Smooth muscle cell (in vitro differentiated cells): ENCODE measurements around the gene SORCS2. TPM values are rescaled to one million over a fixed set of nuclear protein-coding genes. Genes with fewer than 3 reads are reported as not detected.

ENCODE experiments used
- DNase-seq: peaks from one replicate; lab custom pipeline; 2025; ENCODE audit not compliant: unreplicated experiment; lab: John Stamatoyannopoulos, UW
- H2AFZ ChIP-seq: fragments of 200-600 bp; sonication (generic); 2 replicates; pipeline ENCODE4 v1.6.0; 2016; ENCODE audit warnings: antibody characterized with exemption, low read depth, mild to moderate bottlenecking
- H3F3A ChIP-seq: fragments of 200-600 bp; sonication (generic); 2 replicates; pipeline ENCODE4 v1.6.0; 2017; ENCODE audit warnings: antibody characterized with exemption, low read depth
- H3K27ac ChIP-seq: fragments of 200-600 bp; sonication (generic); 2 replicates; pipeline ENCODE4 v1.5.1; 2016; ENCODE audit warnings: low read depth, mild to moderate bottlenecking
- H3K27me3 ChIP-seq: fragments of 200-600 bp; sonication (generic); 2 replicates; pipeline ENCODE4 v1.6.1; 2016; ENCODE audit warnings: low read depth, mild to moderate bottlenecking
- H3K36me3 ChIP-seq: fragments of 200-600 bp; sonication (generic); 2 replicates; pipeline ENCODE4 v1.5.1; 2016; ENCODE audit warnings: low read depth
- H3K4me1 ChIP-seq: fragments of 200-600 bp; sonication (generic); 2 replicates; pipeline ENCODE4 v1.5.1; 2016; ENCODE audit warnings: low read depth
- H3K4me2 ChIP-seq: fragments of 200-600 bp; sonication (generic); 2 replicates; pipeline ENCODE4 v1.6.0; 2016; ENCODE audit warnings: mild to moderate bottlenecking
- H3K4me3 ChIP-seq: fragments of 200-600 bp; sonication (generic); 2 replicates; pipeline ENCODE4 v1.5.1; 2016; ENCODE audit warnings: mild to moderate bottlenecking
- H3K79me2 ChIP-seq: fragments of 200-600 bp; sonication (generic); 2 replicates; pipeline ENCODE4 v1.6.0; 2016; ENCODE audit warnings: low read depth, mild to moderate bottlenecking
- H3K9ac ChIP-seq: fragments of 200-600 bp; sonication (generic); 2 replicates; pipeline ENCODE4 v1.6.0; 2016; ENCODE audit warnings: low read depth
- H3K9me3 ChIP-seq: fragments of 200-600 bp; sonication (generic); replicated peaks from 2 replicates; pipeline ENCODE4 v1.5.1; 2016; ENCODE audit warnings: low read depth
- H4K20me1 ChIP-seq: fragments of 200-600 bp; sonication (generic); 2 replicates; pipeline ENCODE4 v1.6.0; 2016; ENCODE audit warnings: low read depth
- WGBS: methylation state at CpG from one replicate; pipeline ENCODE4 v1.1.7; 2016; ENCODE audit warnings: low lambda C conversion rate; 5-methylcytosine and 5-hydroxymethylcytosine counted together
- polyA plus RNA-seq: library from polyadenylated mRNA; unstranded; fragments of >200 nt; fragmentation: Nextera tagmentation; extraction: Ambion mirVana; gene quantifications from 2 replicates; pipeline ENCODE4 v1.2.1, GENCODE V29; 2016
- total RNA-seq: library from RNA; depleted of rRNA; stranded (reverse); fragments of >200 nt; gene quantifications from 2 replicates; pipeline ENCODE4 v1.2.3, GENCODE V29; 2014
- TF ChIP-seq, protein P1 (sequence below): fragments of 200-600 bp; sonication (generic); IDR thresholded peaks from 2 replicates; pipeline ENCODE4 v1.5.1; 2017; ENCODE audit warnings: borderline replicate concordance, mild to moderate bottlenecking, antibody characterized with exemption; ENCODE audit not compliant: insufficient read depth, poor library complexity, severe bottlenecking

Gene SORCS2
- total and polyA plus RNA-seq, 2 experiments from 2014 or later: 5.2 to 9.3 TPM

DNA sequence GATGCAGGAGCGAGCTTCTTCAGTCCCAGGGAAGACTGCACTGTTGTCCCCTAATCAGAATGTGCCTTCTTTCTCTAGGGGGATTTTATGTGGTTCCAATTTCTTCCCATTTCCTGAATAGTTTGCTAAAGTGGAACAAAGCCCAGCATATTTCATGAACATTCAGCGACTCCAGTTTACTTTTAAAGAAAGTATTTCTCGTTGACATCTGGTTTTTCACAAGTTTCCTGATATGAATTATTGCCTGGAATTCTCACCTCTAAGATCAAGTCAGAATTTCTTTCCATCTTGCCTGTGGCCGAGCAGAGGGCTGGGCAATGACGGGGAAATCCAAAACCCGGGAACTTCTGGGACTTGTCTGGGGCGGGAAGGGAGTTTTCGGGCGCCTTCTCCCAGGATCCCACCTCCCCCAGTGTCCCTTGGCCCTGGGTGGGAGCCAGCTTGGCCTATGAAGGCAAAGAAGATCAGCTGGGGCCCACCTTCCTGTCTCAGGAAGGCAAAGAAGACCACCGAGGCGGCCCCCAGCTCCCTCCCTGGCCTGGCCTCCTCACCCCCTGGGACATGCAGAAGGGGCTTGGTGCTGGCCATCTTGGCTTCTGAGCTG is 15.4 kb downstream of the SORCS2 start:
- H3K4me2 ChIP-seq: peak overlapping the region; percentile 46
- H3K36me3 ChIP-seq: no peaks in the 10 kb centered on the region
- WGBS: 64% methylated on average over 11 of the region's 11 CpGs
- H3F3A ChIP-seq: peaks cover 21% of the 10 kb centered on the region
- H3K9me3 ChIP-seq: no peaks in the 10 kb centered on the region
- H3K27ac ChIP-seq: peak overlapping the region; percentile 95
- peak overlapping the region; percentile 52 for H3K9ac ChIP-seq
- TF ChIP-seq, protein P1, sequence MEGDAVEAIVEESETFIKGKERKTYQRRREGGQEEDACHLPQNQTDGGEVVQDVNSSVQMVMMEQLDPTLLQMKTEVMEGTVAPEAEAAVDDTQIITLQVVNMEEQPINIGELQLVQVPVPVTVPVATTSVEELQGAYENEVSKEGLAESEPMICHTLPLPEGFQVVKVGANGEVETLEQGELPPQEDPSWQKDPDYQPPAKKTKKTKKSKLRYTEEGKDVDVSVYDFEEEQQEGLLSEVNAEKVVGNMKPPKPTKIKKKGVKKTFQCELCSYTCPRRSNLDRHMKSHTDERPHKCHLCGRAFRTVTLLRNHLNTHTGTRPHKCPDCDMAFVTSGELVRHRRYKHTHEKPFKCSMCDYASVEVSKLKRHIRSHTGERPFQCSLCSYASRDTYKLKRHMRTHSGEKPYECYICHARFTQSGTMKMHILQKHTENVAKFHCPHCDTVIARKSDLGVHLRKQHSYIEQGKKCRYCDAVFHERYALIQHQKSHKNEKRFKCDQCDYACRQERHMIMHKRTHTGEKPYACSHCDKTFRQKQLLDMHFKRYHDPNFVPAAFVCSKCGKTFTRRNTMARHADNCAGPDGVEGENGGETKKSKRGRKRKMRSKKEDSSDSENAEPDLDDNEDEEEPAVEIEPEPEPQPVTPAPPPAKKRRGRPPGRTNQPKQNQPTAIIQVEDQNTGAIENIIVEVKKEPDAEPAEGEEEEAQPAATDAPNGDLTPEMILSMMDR: no peak
- DNase-seq: no peak
- H2AFZ ChIP-seq: no peak overlapping the region
- H3K4me1 ChIP-seq: peaks cover 41% of the 10 kb centered on the region
- H3K27me3 ChIP-seq: no peaks in the 10 kb centered on the region
- no peak overlapping the region for H3K4me3 ChIP-seq
- no peaks in the 10 kb centered on the region for H4K20me1 ChIP-seq
- no peaks in the 10 kb centered on the region for H3K79me2 ChIP-seq

DNA sequence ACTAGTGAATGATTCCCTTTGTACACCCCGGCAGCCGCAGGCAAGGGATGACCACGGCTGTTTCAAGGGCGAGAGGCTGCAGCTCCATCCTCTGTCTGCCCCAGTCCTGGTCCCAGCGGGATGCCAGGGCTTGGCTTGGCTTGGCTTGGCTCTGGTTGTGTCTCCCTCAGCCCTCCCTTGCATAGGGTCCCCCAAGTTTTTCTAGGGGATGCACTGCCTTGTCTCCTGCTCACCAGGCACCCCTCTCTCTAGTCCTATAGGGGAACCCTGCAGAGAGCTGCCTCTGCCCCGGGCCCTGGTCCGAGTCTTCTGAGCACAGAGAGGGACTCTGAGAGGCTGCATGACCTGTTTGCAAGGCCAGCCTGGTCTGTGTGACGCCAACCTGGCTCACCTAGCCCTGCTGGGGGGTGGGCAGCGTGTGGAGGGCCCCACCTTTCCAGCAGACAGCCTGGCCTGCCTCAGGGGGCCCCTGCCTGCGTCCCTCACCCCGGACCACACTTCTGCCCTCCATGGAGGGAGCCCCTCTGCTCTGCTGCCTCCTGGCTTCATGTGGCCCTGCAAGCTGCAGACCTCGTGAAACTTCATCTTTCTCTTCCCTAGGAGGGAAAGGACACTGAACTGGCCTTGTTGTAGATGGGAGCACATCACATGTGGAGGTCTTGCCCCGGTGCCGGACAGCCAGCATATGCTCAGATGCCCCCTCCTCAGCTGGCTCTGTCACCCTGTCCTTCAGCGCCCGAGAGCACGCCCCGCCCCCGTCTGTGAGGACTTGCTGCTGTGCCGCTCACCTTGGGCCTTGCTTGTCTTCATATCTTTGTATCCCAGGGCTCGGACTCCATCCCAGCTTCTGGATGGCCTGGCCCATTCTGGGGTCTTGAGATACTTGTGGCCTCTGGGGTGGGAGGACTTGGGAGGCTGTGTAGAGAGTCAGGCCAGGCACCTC is 16.4 kb downstream of the SORCS2 start:
- no peak for DNase-seq
- Histone ChIP-seq H3K9me3 (no peaks in the 10 kb centered on the region), H3K79me2 (no peaks in the 10 kb centered on the region), H3F3A (peaks cover 21% of the 10 kb centered on the region), H3K9ac (no peak overlapping the region), H3K4me3 (no peak overlapping the region), H3K4me1 (peaks cover 38% of the 10 kb centered on the region), H3K27me3 (no peaks in the 10 kb centered on the region), H4K20me1 (no peaks in the 10 kb centered on the region), H2AFZ (no peak overlapping the region), H3K36me3 (no peaks in the 10 kb centered on the region), H3K4me2 (no peak overlapping the region), H3K27ac (peak overlapping the region; percentile 95)
- TF ChIP-seq, protein P1: no peak
- WGBS: 93% methylated on average over 21 of the region's 21 CpGs

DNA sequence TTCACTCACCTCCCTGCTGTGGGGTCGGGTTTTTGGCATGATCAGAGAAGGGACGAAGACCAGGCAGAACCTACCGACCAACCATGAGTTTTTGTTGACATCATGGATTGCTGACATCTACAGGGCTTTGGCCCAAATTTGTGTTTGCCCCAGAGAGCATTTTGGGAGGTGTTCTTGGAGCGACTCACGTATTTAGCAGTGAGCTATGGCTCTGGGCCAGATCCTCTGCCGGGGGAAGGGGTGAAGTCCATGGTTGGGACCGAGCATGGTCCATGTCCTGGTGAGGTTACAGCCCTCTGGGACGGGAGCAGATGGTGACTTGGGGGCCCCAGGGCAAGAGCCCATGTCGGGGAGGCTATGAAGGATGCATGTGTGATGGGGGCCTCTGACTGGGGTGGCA is 17.4 kb downstream of the SORCS2 start:
- WGBS: 86% methylated on average over 9 of the region's 9 CpGs
- TF ChIP-seq, protein P1: no peak
- peaks cover 38% of the 10 kb centered on the region for H3K4me1 ChIP-seq

More for the DNA sequence above, 17.4 kb downstream of the SORCS2 start:
- Histone ChIP-seq H3K4me3 (no peak overlapping the region), H3K27ac (no peak overlapping the region), H4K20me1 (no peaks in the 10 kb centered on the region), H3K9ac (no peak overlapping the region), H3K9me3 (no peaks in the 10 kb centered on the region), H3K36me3 (no peaks in the 10 kb centered on the region), H3F3A (peaks cover 21% of the 10 kb centered on the region), H3K27me3 (no peaks in the 10 kb centered on the region), H2AFZ (no peak overlapping the region), H3K4me2 (no peak overlapping the region), H3K79me2 (no peaks in the 10 kb centered on the region)
- no peak for DNase-seq
